CD4-positive, alpha-beta T cell (primary cell): ENCODE measurements around the gene GJD2. TPM values are rescaled to one million over a fixed set of nuclear protein-coding genes. Genes with fewer than 3 reads are reported as not detected.

Experiments used
- ATAC-seq: fragments of 200-7000 bp; cut with Tn5 transposase; one replicate; pipeline ENCODE4 v1.10.0; 2022; ENCODE audit warnings: mild to moderate bottlenecking; ENCODE audit not compliant: poor library complexity
- CTCF ChIA-PET: fragments of 350-600 bp; sonication (Branson Sonifier 250); formaldehyde crosslinking; loops from one replicate; lab custom pipeline; 2021; ENCODE audit warnings: antibody characterized with exemption, inconsistent platforms; lab: Charles Lee
- POLR2A ChIA-PET: fragments of 350-600 bp; sonication (Branson Sonifier 250); formaldehyde crosslinking; loops from one replicate; lab custom pipeline; 2021; ENCODE audit warnings: antibody characterized with exemption, inconsistent platforms; lab: Charles Lee
- DNase-seq, 14 experiments: peaks; one replicate each; pipeline ENCODE4 v3.0.0-alpha.2; 2013 to 2020; ENCODE audit warnings: mixed read lengths in 2 of 14
- H3K27ac ChIP-seq, 2 donors: one replicate each; pipeline versions ENCODE4 v1.5.1 to v1.7.0; 2013; ENCODE audit warnings: low read length in 2 of 2, low read depth in 1 of 2, mild to moderate bottlenecking in 1 of 2
- H3K27me3 ChIP-seq, 2 experiments: 1 replicate in 1 of 2; 2 replicates in 1 of 2; pipeline versions ENCODE4 v1.6.1 to v1.7.0; 2013; ENCODE audit warnings: low read length in 2 of 2, control low read depth in 1 of 2, mild to moderate bottlenecking in 1 of 2, moderate library complexity in 1 of 2; ENCODE audit not compliant: insufficient read depth in 2 of 2, control insufficient read depth in 1 of 2
- H3K36me3 ChIP-seq: one replicate; pipeline ENCODE4 v1.6.1; 2013; ENCODE audit warnings: low read length, control low read depth; ENCODE audit not compliant: insufficient read depth
- H3K4me1 ChIP-seq: one replicate; pipeline ENCODE4 v1.6.1; 2013; ENCODE audit warnings: low read length, control low read depth; ENCODE audit not compliant: insufficient read depth
- H3K4me3 ChIP-seq: one replicate; pipeline ENCODE4 v1.5.1; 2013; ENCODE audit warnings: mild to moderate bottlenecking, low read length, moderate library complexity
- H3K9me3 ChIP-seq, 2 experiments: 1 replicate in 1 of 2; 2 replicates in 1 of 2; pipeline versions ENCODE4 v1.6.1 to v1.7.0; 2013; ENCODE audit warnings: low read length in 2 of 2, mild to moderate bottlenecking in 2 of 2, control low read depth in 1 of 2, moderate library complexity in 1 of 2; ENCODE audit not compliant: control insufficient read depth in 1 of 2, insufficient read depth in 1 of 2
- H3K27ac Mint-ChIP-seq: one replicate; pipeline ENCODE4 v1.8.0; 2020; ENCODE audit warnings: mixed read lengths
- H3K27me3 Mint-ChIP-seq: one replicate; pipeline ENCODE4 v1.8.0; 2021; ENCODE audit warnings: mixed read lengths
- H3K36me3 Mint-ChIP-seq: one replicate; pipeline ENCODE4 v1.8.0; 2021; ENCODE audit warnings: low read depth, mixed read lengths
- H3K4me1 Mint-ChIP-seq: one replicate; pipeline ENCODE4 v1.8.0; 2021; ENCODE audit warnings: low read depth, mixed read lengths
- H3K4me3 Mint-ChIP-seq: one replicate; pipeline ENCODE4 v1.8.0; 2020; ENCODE audit warnings: mild to moderate bottlenecking, mixed read lengths
- H3K9me3 Mint-ChIP-seq: one replicate; pipeline ENCODE4 v1.8.0; 2020; ENCODE audit warnings: mixed read lengths
- intact Hi-C, 2 experiments: fragments of 100-400 bp; cut with DNase I in 1 of 2; cut with micrococcal nuclease in 1 of 2; formaldehyde crosslinking; loops; one replicate each; pipeline versions ENCODE4 v1.15.1 to v1.9.0; 2023 to 2025; cut with DNase I, micrococcal nuclease
- total RNA-seq, 174 experiments: library from RNA in 2 of 174; stranded (reverse) in 2 of 174; gene quantifications; one replicate each; pipeline ENCODE4 v1.2.3 and lab custom pipeline; 2021 to 2026
- TF ChIP-seq, protein P1 (sequence below): fragments of 200-600 bp; IDR thresholded peaks from one replicate; pipeline ENCODE4 v1.8.0; 2022; ENCODE audit warnings: antibody characterized with exemption, mild to moderate bottlenecking

GJD2 gene
- total RNA-seq, 2 experiments from 2014 or later = not detected

DNA sequence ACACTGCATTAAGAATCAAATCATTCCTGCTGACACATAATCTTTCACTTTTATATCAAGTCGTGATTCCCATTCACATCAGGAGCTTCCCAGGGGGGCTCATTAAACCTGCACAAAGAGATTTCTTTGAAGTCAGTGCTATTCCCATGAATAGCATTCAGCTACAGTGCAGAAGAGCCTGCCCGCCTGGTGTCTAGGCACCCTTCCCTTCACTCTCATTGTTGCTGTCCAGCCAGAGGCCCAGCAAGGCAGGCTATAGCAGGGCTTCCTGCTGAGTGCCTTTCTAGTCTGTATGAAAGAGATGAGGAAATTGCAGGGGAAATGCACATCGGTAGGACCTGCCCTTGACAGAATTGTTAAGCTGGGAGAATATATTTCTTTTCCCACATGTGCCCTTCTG, 4.5 kb upstream of the GJD2 start:
- no peaks in the 10 kb centered on the region for H3K4me1 Mint-ChIP-seq
- H3K4me3 ChIP-seq = no peak overlapping the region
- no peak overlapping the region for H3K27ac ChIP-seq
- H3K4me1 ChIP-seq = no peaks in the 10 kb centered on the region
- no peak overlapping the region for H3K4me3 Mint-ChIP-seq
- no peaks in the 10 kb centered on the region for H3K36me3 ChIP-seq
- DNase-seq (no peak), ATAC-seq (no peak)
- intact Hi-C loops = no loop called here
- peaks cover 20 to 35% of the 10 kb centered on the region in 2 experiments for H3K27me3 ChIP-seq
- H3K9me3 Mint-ChIP-seq = no peaks in the 10 kb centered on the region
- H3K36me3 Mint-ChIP-seq = no peaks in the 10 kb centered on the region
- no peak overlapping the region for H3K27ac Mint-ChIP-seq
- peaks cover 0 to 3% of the 10 kb centered on the region in 2 experiments for H3K9me3 ChIP-seq
- CTCF ChIA-PET = interaction anchor here (1.2 kb wide), 1 partner anchor 30 kb away, joined by 3 read pairs; no protein-coding TSS in a partner anchor
- peaks cover 76% of the 10 kb centered on the region for H3K27me3 Mint-ChIP-seq
- TF ChIP-seq, protein P1, sequence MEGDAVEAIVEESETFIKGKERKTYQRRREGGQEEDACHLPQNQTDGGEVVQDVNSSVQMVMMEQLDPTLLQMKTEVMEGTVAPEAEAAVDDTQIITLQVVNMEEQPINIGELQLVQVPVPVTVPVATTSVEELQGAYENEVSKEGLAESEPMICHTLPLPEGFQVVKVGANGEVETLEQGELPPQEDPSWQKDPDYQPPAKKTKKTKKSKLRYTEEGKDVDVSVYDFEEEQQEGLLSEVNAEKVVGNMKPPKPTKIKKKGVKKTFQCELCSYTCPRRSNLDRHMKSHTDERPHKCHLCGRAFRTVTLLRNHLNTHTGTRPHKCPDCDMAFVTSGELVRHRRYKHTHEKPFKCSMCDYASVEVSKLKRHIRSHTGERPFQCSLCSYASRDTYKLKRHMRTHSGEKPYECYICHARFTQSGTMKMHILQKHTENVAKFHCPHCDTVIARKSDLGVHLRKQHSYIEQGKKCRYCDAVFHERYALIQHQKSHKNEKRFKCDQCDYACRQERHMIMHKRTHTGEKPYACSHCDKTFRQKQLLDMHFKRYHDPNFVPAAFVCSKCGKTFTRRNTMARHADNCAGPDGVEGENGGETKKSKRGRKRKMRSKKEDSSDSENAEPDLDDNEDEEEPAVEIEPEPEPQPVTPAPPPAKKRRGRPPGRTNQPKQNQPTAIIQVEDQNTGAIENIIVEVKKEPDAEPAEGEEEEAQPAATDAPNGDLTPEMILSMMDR = no peak
- POLR2A ChIA-PET = no interaction called here

DNA sequence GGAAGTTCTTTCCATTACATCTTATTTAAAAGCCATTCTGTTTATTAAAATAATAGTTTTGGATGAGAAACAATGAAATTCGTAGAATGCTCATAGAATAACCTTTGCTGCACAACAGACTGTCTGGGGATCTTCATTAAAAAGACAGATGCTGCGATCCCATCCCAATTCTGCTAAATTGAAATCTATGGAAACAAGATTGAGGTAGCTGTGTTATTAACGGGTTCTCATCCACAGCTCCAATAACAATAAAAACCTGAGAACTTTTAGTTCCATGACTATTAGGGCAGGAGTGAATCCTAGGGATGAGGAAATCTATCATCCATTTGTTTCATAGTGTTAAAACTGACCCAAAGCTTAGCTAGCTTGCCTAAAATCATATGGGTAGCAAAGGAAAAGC, 2.5 kb upstream of the GJD2 start:
- CTCF ChIA-PET = interaction anchor here (0.7 kb wide), 1 partner anchor 34 kb away, joined by 3 read pairs; no protein-coding TSS in a partner anchor
- DNase-seq (no peak), ATAC-seq (no peak)
- TF ChIP-seq, protein P1 = no peak
- POLR2A ChIA-PET = no interaction called here
- Histone ChIP-seq H3K9me3 (peaks cover 0 to 7% of the 10 kb centered on the region in 2 experiments), H3K27ac (no peak overlapping the region), H3K4me3 (no peak overlapping the region), H3K36me3 (no peaks in the 10 kb centered on the region), H3K4me1 (no peaks in the 10 kb centered on the region), H3K27me3 (peaks cover 38 to 51% of the 10 kb centered on the region in 2 experiments)
- H3K4me1 Mint-ChIP-seq = no peaks in the 10 kb centered on the region
- H3K27ac Mint-ChIP-seq = no peak overlapping the region
- H3K9me3 Mint-ChIP-seq = no peaks in the 10 kb centered on the region
- H3K36me3 Mint-ChIP-seq = no peaks in the 10 kb centered on the region
- H3K27me3 Mint-ChIP-seq = peaks cover 86% of the 10 kb centered on the region
- H3K4me3 Mint-ChIP-seq = no peak overlapping the region
- intact Hi-C loops = no loop called here

DNA sequence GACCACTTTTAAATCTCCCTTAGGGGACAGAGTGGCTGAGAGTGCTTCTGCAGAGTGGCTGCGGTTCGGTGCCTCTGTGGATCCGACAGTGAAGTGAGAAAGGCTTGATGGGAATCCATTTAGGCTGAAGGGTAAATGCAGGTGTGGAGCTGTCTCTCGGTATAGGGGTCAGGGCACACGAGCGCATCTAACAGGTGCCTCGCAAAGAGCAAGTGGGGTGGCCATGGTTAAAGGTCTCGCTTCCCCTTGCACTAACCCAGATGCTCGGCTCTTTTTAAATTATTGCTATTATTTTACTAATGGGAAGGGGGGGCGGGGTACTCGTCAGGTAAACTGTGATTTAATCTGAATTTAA, 598 bp upstream of the GJD2 start:
- Mint-ChIP-seq H3K4me3 (no peak overlapping the region), H3K4me1 (no peaks in the 10 kb centered on the region), H3K27me3 (peaks cover 89% of the 10 kb centered on the region), H3K9me3 (no peaks in the 10 kb centered on the region), H3K36me3 (no peaks in the 10 kb centered on the region), H3K27ac (no peak overlapping the region)
- DNase-seq (no peak), ATAC-seq (no peak)
- Histone ChIP-seq H3K27me3 (peaks cover 38 to 55% of the 10 kb centered on the region in 2 experiments), H3K36me3 (no peaks in the 10 kb centered on the region), H3K4me3 (no peak overlapping the region), H3K27ac (no peak overlapping the region), H3K4me1 (no peaks in the 10 kb centered on the region), H3K9me3 (peaks cover 0 to 7% of the 10 kb centered on the region in 2 experiments)
- TF ChIP-seq, protein P1 = no peak
- intact Hi-C loops = no loop called here
- POLR2A ChIA-PET = no interaction called here
- CTCF ChIA-PET = no interaction called here
